ENCODE measurements around the gene ZDHHC11B.

- TF ChIP-seq CTCF (IDR thresholded peaks at IDR 0.05) (no peak), EZH2 (IDR thresholded peaks at IDR 0.05; ENCODE audit: borderline replicate concordance, insufficient read depth, low read depth, low read length, poor library complexity, severe bottlenecking) (no peak)
Measured at GRCh38 chr5:816176-816575, 31.6 kb upstream of the ZDHHC11B start.
